ENCODE data around the gene NTM.

DNA sequence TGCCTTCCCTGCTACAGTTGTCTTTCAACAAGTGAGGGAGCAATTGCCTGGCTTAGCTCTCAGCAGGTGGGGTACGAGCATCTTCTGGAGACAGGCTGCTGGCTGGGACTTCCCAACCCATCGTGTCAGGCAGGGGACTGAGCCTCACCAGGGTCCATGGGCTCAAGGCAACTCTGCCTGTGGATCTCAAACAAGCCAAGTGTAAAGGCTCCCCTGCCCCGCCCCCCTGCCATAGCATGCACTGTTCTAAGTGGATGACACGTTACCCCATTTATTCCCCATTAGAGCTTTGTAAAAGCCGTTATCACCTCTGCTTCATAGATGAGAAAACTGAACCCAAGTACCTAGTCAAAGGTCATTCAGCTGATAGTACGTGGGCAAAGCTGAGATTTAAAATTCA is 222.9 kb downstream of the NTM start:
- no peak for TF ChIP-seq CTCF (IDR thresholded peaks at IDR 0.05; ENCODE audit: poor library complexity)
- TF ChIP-seq EZH2 (IDR thresholded peaks at IDR 0.05; ENCODE audit: borderline replicate concordance): no peak

Measured in hepatocyte (in vitro differentiated cells).